ENCODE results near the gene KLHL42.

Gene KLHL42

DNA sequence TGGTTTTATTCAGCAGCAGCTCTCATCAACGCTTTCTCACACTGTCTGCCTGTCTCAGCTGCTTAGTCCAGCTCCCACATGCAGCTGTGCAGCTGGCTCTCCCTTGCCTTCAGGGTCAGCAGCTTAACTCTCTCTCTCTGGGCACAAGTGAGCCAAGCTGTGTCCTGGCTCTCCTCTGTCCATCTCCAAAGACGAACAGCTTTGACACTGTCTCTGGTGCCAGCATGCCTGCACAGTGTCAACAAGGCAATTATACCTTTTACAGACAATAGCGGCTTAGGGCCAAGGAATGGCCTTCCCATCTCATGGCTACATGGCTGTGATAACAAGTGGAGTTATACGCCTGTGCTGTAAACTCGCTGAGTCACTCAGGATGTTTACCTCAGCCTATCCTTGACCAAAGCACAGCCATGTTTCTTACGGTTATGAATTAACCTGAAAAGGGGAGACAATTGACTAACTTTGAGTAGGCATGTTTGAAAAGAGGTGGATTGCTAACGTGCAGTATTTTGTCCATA lies 38.4 kb downstream of the KLHL42 start:
- Histone ChIP-seq H3K36me3 (ENCODE audit: control insufficient read depth in 2 of 2, insufficient read depth in 1 of 2, low read length in 2 of 2) (no peaks in the 10 kb centered on the region), H3K9me3 (ENCODE audit: control insufficient read depth, insufficient read depth, low read depth, low read length) (no peaks in the 10 kb centered on the region), H3K27ac (ENCODE audit: extremely low read depth, low read depth, low read length) (no peak overlapping the region), H3K4me1 (ENCODE audit: control insufficient read depth, insufficient read depth, low read length) (no peaks in the 10 kb centered on the region), H3K4me3 (ENCODE audit: low read depth, low read length) (no peak overlapping the region)
- POLR2A ChIA-PET, result no interaction called here
- TF ChIP-seq ZNF23 (tag by site-specific recombination; IDR thresholded peaks at IDR 0.05; ENCODE audit: borderline replicate concordance) (no peak), ZSCAN23 (tag by site-specific recombination; IDR thresholded peaks at IDR 0.05) (no peak), ZNF354C (tag by site-specific recombination; IDR thresholded peaks at IDR 0.05; ENCODE audit: borderline replicate concordance, low read depth) (no peak), ZBTB21 (tag by site-specific recombination; IDR thresholded peaks at IDR 0.05) (no peak), ZNF777 (tag by site-specific recombination; IDR thresholded peaks at IDR 0.05; ENCODE audit: borderline replicate concordance) (no peak), ZNF843 (tag by site-specific recombination; IDR thresholded peaks at IDR 0.05) (no peak), ZNF664 (tag by site-specific recombination; IDR thresholded peaks at IDR 0.05) (no peak), ZNF747 (tag by site-specific recombination; IDR thresholded peaks at IDR 0.05) (no peak), ZNF274 (IDR thresholded peaks at IDR 0.05; ENCODE audit: low read length) (no peak), ZNF274 (tag by site-specific recombination; IDR thresholded peaks at IDR 0.05; ENCODE audit: borderline replicate concordance) (no peak), SCRT1 (tag by site-specific recombination; IDR thresholded peaks at IDR 0.05; ENCODE audit: borderline replicate concordance) (no peak), ZBTB7A (tag by site-specific recombination; IDR thresholded peaks at IDR 0.05; ENCODE audit: low read depth) (no peak), ZNF792 (tag by site-specific recombination; IDR thresholded peaks at IDR 0.05) (no peak)
- CTCF ChIA-PET, result interaction anchor here (0.5 kb wide), 1 partner anchor 63 kb away, joined by 3 read pairs; no protein-coding TSS in a partner anchor

DNA sequence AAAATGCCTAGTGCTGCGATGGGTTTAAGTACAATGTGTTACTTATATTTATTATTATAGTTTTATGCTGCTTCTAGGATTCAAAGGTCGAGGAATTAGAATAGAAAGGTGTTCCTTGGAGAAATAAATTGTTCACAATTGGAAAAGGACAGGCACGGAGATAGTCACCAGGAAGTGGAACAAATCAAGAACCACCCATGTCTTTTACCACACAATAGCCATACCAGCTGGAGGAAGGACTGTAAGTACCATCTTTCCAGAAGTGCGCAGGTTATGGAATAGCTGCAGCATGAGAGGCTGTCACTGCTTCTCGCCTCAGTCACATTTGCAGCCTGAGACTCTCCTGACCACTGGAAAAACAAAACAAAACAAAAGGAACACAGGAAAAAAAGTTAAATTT lies 40.5 kb downstream of the KLHL42 start:
- Histone ChIP-seq H3K27ac (ENCODE audit: extremely low read depth, low read depth, low read length) (no peak overlapping the region), H3K36me3 (ENCODE audit: control insufficient read depth in 2 of 2, insufficient read depth in 1 of 2, low read length in 2 of 2) (no peaks in the 10 kb centered on the region), H3K9me3 (ENCODE audit: control insufficient read depth, insufficient read depth, low read depth, low read length) (no peaks in the 10 kb centered on the region), H3K4me1 (ENCODE audit: control insufficient read depth, insufficient read depth, low read length) (no peaks in the 10 kb centered on the region), H3K4me3 (ENCODE audit: low read depth, low read length) (no peak overlapping the region)
- CTCF ChIA-PET, result interaction anchor here (0.6 to 1.9 kb wide), 24 partner anchors 9 to 1405 kb away, joined by 3 to 13 read pairs (median 4); no protein-coding TSS in a partner anchor
- POLR2A ChIA-PET, result no interaction called here
- TF ChIP-seq GLI2 (tag by site-specific recombination; IDR thresholded peaks at IDR 0.05; ENCODE audit: borderline replicate concordance, low read depth) (no peak), ZNF600 (tag by site-specific recombination; IDR thresholded peaks at IDR 0.05) (peak; percentile 66), ZNF23 (tag by site-specific recombination; IDR thresholded peaks at IDR 0.05; ENCODE audit: borderline replicate concordance) (no peak), ZNF658 (tag by site-specific recombination; IDR thresholded peaks at IDR 0.05) (no peak), ZNF571 (tag by site-specific recombination; IDR thresholded peaks at IDR 0.05) (no peak), ZEB2 (tag by site-specific recombination; IDR thresholded peaks at IDR 0.05) (no peak), ZNF529 (tag by site-specific recombination; IDR thresholded peaks at IDR 0.05; ENCODE audit: insufficient replicate concordance) (no peak)
- TF ChIP-seq, protein P1, sequence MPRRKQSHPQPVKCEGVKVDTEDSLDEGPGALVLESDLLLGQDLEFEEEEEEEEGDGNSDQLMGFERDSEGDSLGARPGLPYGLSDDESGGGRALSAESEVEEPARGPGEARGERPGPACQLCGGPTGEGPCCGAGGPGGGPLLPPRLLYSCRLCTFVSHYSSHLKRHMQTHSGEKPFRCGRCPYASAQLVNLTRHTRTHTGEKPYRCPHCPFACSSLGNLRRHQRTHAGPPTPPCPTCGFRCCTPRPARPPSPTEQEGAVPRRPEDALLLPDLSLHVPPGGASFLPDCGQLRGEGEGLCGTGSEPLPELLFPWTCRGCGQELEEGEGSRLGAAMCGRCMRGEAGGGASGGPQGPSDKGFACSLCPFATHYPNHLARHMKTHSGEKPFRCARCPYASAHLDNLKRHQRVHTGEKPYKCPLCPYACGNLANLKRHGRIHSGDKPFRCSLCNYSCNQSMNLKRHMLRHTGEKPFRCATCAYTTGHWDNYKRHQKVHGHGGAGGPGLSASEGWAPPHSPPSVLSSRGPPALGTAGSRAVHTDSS (tag by site-specific recombination; IDR thresholded peaks at IDR 0.05), result no peak
- TF ChIP-seq, protein P2, sequence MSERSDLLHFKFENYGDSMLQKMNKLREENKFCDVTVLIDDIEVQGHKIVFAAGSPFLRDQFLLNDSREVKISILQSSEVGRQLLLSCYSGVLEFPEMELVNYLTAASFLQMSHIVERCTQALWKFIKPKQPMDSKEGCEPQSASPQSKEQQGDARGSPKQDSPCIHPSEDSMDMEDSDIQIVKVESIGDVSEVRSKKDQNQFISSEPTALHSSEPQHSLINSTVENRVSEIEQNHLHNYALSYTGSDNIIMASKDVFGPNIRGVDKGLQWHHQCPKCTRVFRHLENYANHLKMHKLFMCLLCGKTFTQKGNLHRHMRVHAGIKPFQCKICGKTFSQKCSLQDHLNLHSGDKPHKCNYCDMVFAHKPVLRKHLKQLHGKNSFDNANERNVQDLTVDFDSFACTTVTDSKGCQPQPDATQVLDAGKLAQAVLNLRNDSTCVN (tag by site-specific recombination; optimal IDR thresholded peaks at IDR 0.05), result no peak

All from HEK293 (cell line).